T-cell (primary cell): ENCODE results near the gene ZNF484. TPM values are rescaled to one million over a fixed set of nuclear protein-coding genes. Genes with fewer than 3 reads are reported as not detected.
"Not testable (repeated sequence)": the region's sequence is repeated elsewhere in the genome, so short reads cannot be mapped to it uniquely, and the experiment has no call there.

Source experiments
- ATAC-seq, 4 experiments: fragments of 200-7000 bp in 3 of 4; fragments of 150-1000 bp in 1 of 4; cut with Tn5 transposase; replicated peaks in 1 of 4; 1 replicate in 3 of 4; 2 replicates in 1 of 4; pipeline ENCODE4 v1.10.0; 2021; ENCODE audit warnings: moderate library complexity in 3 of 4, mild to moderate bottlenecking in 2 of 4, moderate number of reproducible peaks in 1 of 4
- CTCF ChIA-PET, 2 donors: fragments of 300-600 bp; sonication (Branson Sonifier 250); formaldehyde crosslinking; loops; one replicate each; lab custom pipeline; 2022; ENCODE audit warnings: antibody characterized with exemption in 2 of 2; lab: Charles Lee
- POLR2A ChIA-PET, 2 donors: fragments of 300-600 bp; sonication (Branson Sonifier 250); formaldehyde crosslinking; loops; one replicate each; lab custom pipeline; 2022; ENCODE audit warnings: antibody characterized with exemption in 2 of 2; lab: Charles Lee
- DNase-seq, 35 experiments: peaks; one replicate each; pipeline versions ENCODE4 v3.0.0 to v3.0.0-alpha.2; 2013 to 2023
- H3K27ac ChIP-seq: one replicate; pipeline ENCODE4 v1.5.1; 2013; ENCODE audit warnings: low read length
- H3K27me3 ChIP-seq, 2 experiments: replicated peaks in 1 of 2; 1 replicate in 1 of 2; 2 replicates in 1 of 2; pipeline versions ENCODE4 v1.6.1 to v1.7.0; 2013; ENCODE audit warnings: low read length in 1 of 2, mixed read lengths in 1 of 2; ENCODE audit not compliant: control insufficient read depth in 2 of 2, insufficient read depth in 2 of 2; ENCODE audit errors: extremely low read depth in 1 of 2
- H3K36me3 ChIP-seq, 2 donors: 1 replicate in 1 of 2; 2 replicates in 1 of 2; pipeline versions ENCODE4 v1.6.1 to v1.7.0; 2013; ENCODE audit warnings: low read length in 1 of 2; ENCODE audit not compliant: control insufficient read depth in 2 of 2, insufficient read depth in 1 of 2; ENCODE audit errors: extremely low read depth in 1 of 2
- H3K4me1 ChIP-seq, 2 experiments: 1 replicate in 1 of 2; 2 replicates in 1 of 2; pipeline versions ENCODE4 v1.6.1 to v1.7.0; 2013; ENCODE audit warnings: low read length in 2 of 2, mixed read lengths in 1 of 2; ENCODE audit not compliant: insufficient read depth in 2 of 2, control insufficient read depth in 1 of 2; ENCODE audit errors: extremely low read depth in 1 of 2
- H3K4me3 ChIP-seq, 2 donors: 1 replicate in 1 of 2; 2 replicates in 1 of 2; pipeline versions ENCODE4 v1.5.1 to v1.7.0; 2013; ENCODE audit warnings: mild to moderate bottlenecking in 2 of 2, low read length in 1 of 2, moderate library complexity in 1 of 2; ENCODE audit not compliant: control insufficient read depth in 1 of 2; ENCODE audit errors: extremely low read depth in 1 of 2
- H3K9me3 ChIP-seq: 2 replicates; pipeline ENCODE4 v1.7.0; 2013
- H3K27ac Mint-ChIP-seq, 2 donors: one replicate each; pipeline ENCODE4 v1.8.0; 2020 to 2021; ENCODE audit warnings: mild to moderate bottlenecking in 2 of 2, mixed read lengths in 2 of 2
- H3K27me3 Mint-ChIP-seq, 2 donors: one replicate each; pipeline ENCODE4 v1.8.0; 2021 to 2022; ENCODE audit warnings: mixed read lengths in 2 of 2
- H3K36me3 Mint-ChIP-seq: one replicate; pipeline ENCODE4 v1.8.0; 2021; ENCODE audit warnings: mixed read lengths
- H3K4me1 Mint-ChIP-seq, 3 donors: one replicate each; pipeline ENCODE4 v1.8.0; 2020 to 2022; ENCODE audit warnings: mixed read lengths in 3 of 3, mild to moderate bottlenecking in 1 of 3
- H3K4me3 Mint-ChIP-seq, 3 donors: one replicate each; pipeline ENCODE4 v1.8.0; 2020 to 2022; ENCODE audit warnings: mild to moderate bottlenecking in 3 of 3, mixed read lengths in 3 of 3, moderate library complexity in 3 of 3
- H3K9me3 Mint-ChIP-seq, 3 donors: one replicate each; pipeline ENCODE4 v1.8.0; 2020 to 2022; ENCODE audit warnings: mixed read lengths in 3 of 3
- WGBS: methylation state at CpG from one replicate; pipeline ENCODE4 v1.1.5; 2013; ENCODE audit warnings: missing lambda C conversion rate; ENCODE audit not compliant: insufficient coverage; 5-methylcytosine and 5-hydroxymethylcytosine counted together
- total RNA-seq, 35 experiments: library from RNA in 6 of 35; stranded (reverse) in 6 of 35; fragments of 120-200 nt in 1 of 35; gene quantifications; one replicate each; pipeline versions ENCODE4 v1.2.1 to v1.2.4 and lab custom pipeline; 2013 to 2026

Gene ZNF484
- 10 to 100 TPM; 14.2 to 17.4 (median 16.4) TPM for total RNA-seq
- 32.6 TPM for total RNA-seq (2013)
- 20.5 to 67.8 (median 46.1) reads per million in 29 experiments for total RNA-seq (lab: John Stamatoyannopoulos, UW)

DNA sequence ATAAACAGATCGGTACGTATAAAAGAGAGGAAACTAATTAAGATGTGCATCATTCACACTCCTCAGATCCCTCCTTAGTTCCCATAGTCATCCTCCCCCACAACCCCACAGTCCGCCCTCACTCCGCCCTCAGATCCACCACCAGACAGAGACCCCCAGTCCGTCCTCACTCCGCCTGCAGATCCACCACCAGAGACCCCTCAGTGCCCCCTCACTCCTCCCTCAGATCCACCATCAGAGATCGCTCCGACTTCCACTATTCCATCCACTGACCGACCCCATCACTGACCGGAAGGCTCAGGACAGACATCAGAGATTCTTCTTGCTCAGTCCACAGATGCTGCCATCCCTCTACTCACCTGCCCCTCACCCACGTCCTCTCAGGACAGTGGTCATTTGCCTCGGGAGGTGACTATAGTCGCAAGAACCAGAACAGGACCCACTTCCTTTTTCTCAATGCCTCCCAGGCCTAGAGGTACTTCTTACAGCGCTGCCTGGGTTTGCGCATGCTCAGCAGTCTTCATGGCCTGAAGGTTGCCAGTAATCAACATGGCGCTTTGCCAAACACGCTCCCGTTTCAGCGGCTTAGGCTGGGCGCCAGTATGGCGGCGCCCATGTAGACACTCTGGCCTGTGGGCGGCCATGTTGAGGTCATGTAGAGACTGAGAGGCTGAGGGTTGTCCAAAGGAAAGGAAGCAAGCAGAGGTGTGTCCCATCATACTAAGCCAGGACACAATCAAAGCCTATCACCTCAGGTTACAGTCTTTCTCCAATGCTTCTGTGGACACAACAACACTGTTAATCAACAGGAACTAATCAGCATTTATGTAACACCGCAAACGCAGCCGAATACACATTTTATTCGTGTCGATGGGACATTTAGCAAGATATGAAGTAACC is at the start of gene ZNF484:
ZNF484 (minus strand) TSS at position 508 of the 900 bp plus-strand sequence. CDS start 3,009 bp downstream, outside the sequence.
- peak within 1 kb of the TSS; percentile 77 to 96 for H3K4me3 ChIP-seq
- POLR2A ChIA-PET, result no interaction called here
- peak within 1 kb of the TSS; percentile 92 to 100 (median 100) for H3K4me3 Mint-ChIP-seq
- CTCF ChIA-PET, result interaction anchor here in 1 of 2 donors (0.6 kb wide), 1 partner anchor 13 kb away, joined by 3 read pairs; no protein-coding TSS in a partner anchor
- H3K36me3 Mint-ChIP-seq, result peaks cover 16% of the 10 kb centered on the region
- peak within 1 kb of the TSS; percentile 91 for H3K27ac ChIP-seq
- WGBS, result 14% methylated on average over 14 of the region's 28 CpGs
- H3K9me3 Mint-ChIP-seq, result no peaks in the 10 kb centered on the region
- H3K27ac Mint-ChIP-seq, result peak within 1 kb of the TSS; percentile 99 to 100
- H3K27me3 Mint-ChIP-seq, result no peaks in the 10 kb centered on the region
- H3K27me3 ChIP-seq, result no peaks in the 10 kb centered on the region
- H3K4me1 ChIP-seq, result peaks cover 5 to 9% of the 10 kb centered on the region in 2 experiments
- ATAC-seq (peak; percentile 98), DNase-seq (peak; percentile 91 to 100 (median 96))
- H3K9me3 ChIP-seq, result no peaks in the 10 kb centered on the region
- peaks cover 0 to 5% of the 10 kb centered on the region in 2 donors for H3K36me3 ChIP-seq
- peaks cover 47 to 57% (median 49%) of the 10 kb centered on the region in 3 donors for H3K4me1 Mint-ChIP-seq

DNA sequence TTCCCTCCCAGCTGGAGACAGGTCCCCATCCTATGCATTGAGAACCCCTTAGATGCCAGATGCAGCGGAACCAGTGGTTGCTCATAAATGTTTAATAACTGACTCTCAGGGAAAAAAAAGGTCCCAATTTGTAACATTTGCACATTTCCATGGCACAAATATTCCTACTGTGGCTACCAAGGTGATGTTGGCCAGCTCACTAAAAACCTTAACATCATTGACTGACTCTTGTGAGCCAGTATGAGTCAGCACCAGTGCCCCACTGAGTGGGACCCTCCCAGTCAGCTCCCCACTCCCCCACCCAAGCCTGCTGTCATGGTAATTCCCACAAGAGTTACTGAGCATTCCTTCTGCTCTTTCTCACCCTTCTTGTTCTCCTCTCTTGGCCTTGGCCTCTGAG is 42.6 kb upstream of the ZNF484 start:
- DNase-seq (no peak), ATAC-seq (no peak)
- Mint-ChIP-seq H3K27me3 (no peaks in the 10 kb centered on the region), H3K27ac (no peak overlapping the region), H3K36me3 (no peaks in the 10 kb centered on the region), H3K4me3 (no peak overlapping the region), H3K4me1 (peaks cover 17 to 40% (median 23%) of the 10 kb centered on the region in 3 donors), H3K9me3 (no peaks in the 10 kb centered on the region)
- Histone ChIP-seq H3K4me1 (peaks cover 0 to 7% of the 10 kb centered on the region in 2 experiments), H3K36me3 (no peaks in the 10 kb centered on the region), H3K27ac (no peak overlapping the region), H3K27me3 (no peaks in the 10 kb centered on the region), H3K4me3 (no peak overlapping the region), H3K9me3 (no peaks in the 10 kb centered on the region)
- ChIA-PET POLR2A (no interaction called here), CTCF (interaction anchor here in 1 of 2 donors (0.6 kb wide), 1 partner anchor 17 kb away, joined by 3 read pairs; no protein-coding TSS in a partner anchor)
- WGBS, result no CpG with 5 or more reads among the region's 1 CpG

DNA sequence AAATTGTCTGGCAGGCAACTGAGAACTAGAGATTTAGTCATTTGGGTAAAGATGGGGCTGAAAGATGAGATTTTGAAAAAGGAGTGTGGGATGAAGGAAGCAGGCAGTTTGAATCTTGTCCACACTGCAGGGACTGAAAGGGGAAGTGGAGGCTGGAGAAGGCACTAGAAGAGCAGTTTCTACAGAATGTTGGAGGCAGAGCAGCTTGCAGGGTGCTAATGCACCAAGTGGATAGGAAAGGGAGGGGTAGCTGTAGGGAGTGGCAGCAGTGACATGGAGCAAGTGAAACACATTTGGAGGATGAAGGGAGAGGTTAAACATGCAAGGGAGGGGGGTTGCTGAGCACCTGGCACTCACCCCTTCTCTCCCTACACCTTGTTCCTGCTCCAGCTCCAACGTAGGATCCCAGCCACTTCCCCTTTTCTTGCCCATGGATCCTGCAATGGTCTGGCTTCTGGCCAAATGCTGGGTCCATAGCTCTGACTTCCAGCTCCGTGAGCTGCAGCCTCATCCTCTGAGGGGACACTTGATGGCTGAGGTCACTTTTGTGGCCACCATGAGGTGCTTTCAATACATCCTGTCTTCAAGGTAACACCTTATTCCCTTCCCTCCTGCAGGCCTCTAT is 39.5 kb upstream of the ZNF484 start:
- H3K4me1 ChIP-seq, result peaks cover 0 to 7% of the 10 kb centered on the region in 2 experiments
- H3K9me3 Mint-ChIP-seq, result no peaks in the 10 kb centered on the region
- H3K4me3 ChIP-seq, result no peak overlapping the region
- no peak overlapping the region for H3K27ac ChIP-seq
- ChIA-PET POLR2A (no interaction called here), CTCF (no interaction called here)
- peaks cover 17 to 54% (median 23%) of the 10 kb centered on the region in 3 donors for H3K4me1 Mint-ChIP-seq
- 47% methylated on average over 2 of the region's 2 CpGs for WGBS
- H3K36me3 Mint-ChIP-seq, result no peaks in the 10 kb centered on the region
- H3K27ac Mint-ChIP-seq, result no peak overlapping the region
- ATAC-seq, result no peak
- H3K4me3 Mint-ChIP-seq, result no peak overlapping the region
- no peak for DNase-seq
- H3K9me3 ChIP-seq, result no peaks in the 10 kb centered on the region
- peaks cover 0 to 17% of the 10 kb centered on the region in 2 experiments for H3K27me3 ChIP-seq
- no peaks in the 10 kb centered on the region for H3K36me3 ChIP-seq
- no peaks in the 10 kb centered on the region for H3K27me3 Mint-ChIP-seq

- CTCF ChIA-PET, result no interaction called here
- Histone ChIP-seq H3K27ac (no peak overlapping the region), H3K4me3 (no peak overlapping the region), H3K36me3 (no peaks in the 10 kb centered on the region), H3K4me1 (no peaks in the 10 kb centered on the region), H3K27me3 (peaks cover 0 to 18% of the 10 kb centered on the region in 2 experiments), H3K9me3 (no peaks in the 10 kb centered on the region)
- H3K27ac Mint-ChIP-seq, result no peak overlapping the region
- no peaks in the 10 kb centered on the region for H3K36me3 Mint-ChIP-seq
- peaks cover 3 to 4% of the 10 kb centered on the region in 2 donors for H3K27me3 Mint-ChIP-seq
- POLR2A ChIA-PET, result interaction anchor here in 1 of 2 donors (0.5 kb wide), 1 partner anchor 164 kb away, joined by 4 read pairs; no protein-coding TSS in a partner anchor
- 81% methylated on average over 7 of the region's 11 CpGs for WGBS
- no peaks in the 10 kb centered on the region for H3K9me3 Mint-ChIP-seq
- DNase-seq (no peak), ATAC-seq (no peak)
- H3K4me3 Mint-ChIP-seq, result no peak overlapping the region
- H3K4me1 Mint-ChIP-seq, result peaks cover 6 to 33% (median 8%) of the 10 kb centered on the region in 3 donors
Observed at GRCh38 chr9:92911511-92912475, 34.0 kb upstream of the ZNF484 start.

- H3K36me3 ChIP-seq, H3K27me3 ChIP-seq, H3K27me3 Mint-ChIP-seq, H3K27ac ChIP-seq, H3K36me3 Mint-ChIP-seq, H3K9me3 Mint-ChIP-seq, CTCF ChIA-PET, ATAC-seq, H3K4me3 ChIP-seq, H3K9me3 ChIP-seq, POLR2A ChIA-PET, H3K27ac Mint-ChIP-seq, H3K4me1 ChIP-seq, H3K4me1 Mint-ChIP-seq: not testable (repeated sequence)
- WGBS, result no CpG with 5 or more reads among the region's 6 CpGs
- peak in 3 of 35 experiments; percentile 13 to 39 (median 17) for DNase-seq
- peak overlapping the region in 2 of 3 donors; percentile 13 to 38 for H3K4me3 Mint-ChIP-seq
Observed at GRCh38 chr9:92905137-92905536, 27.3 kb upstream of the ZNF484 start.
